K562 (cell line): ENCODE results near the gene HS3ST3B1. TPM values are rescaled to one million over a fixed set of nuclear protein-coding genes. Genes with fewer than 3 reads are reported as not detected.

Source experiments
- ATAC-seq: fragments of 200-7000 bp; cut with Tn5 transposase; 3 replicates; pipeline ENCODE4 v1.9.1; 2020; ENCODE audit warnings: moderate library complexity
- BruUV-seq: library from RNA; stranded (reverse); fragments of 400-500 nt; replicated peaks from 2 replicates; lab custom pipeline; 2021; lab: Mats Ljungman, UMichigan
- CTCF ChIA-PET: fragments of 300-600 bp; formaldehyde crosslinking; extraction: SDS; loops from one replicate; lab custom pipeline; 2021; ENCODE audit warnings: low intra/inter-chr PET ratio; lab: Yijun Ruan, JAX
- POLR2A ChIA-PET: fragments of 300-600, 350-650 bp; sonication (Branson Sonifier 250); formaldehyde crosslinking; extraction: SDS; loops from one replicate; lab custom pipeline; 2021; ENCODE audit warnings: antibody characterized with exemption, inconsistent platforms; lab: Yijun Ruan, JAX
- DNase-seq, 4 experiments: peaks; one replicate each; pipeline versions ENCODE4 v3.0.0 to v3.0.0-alpha.2; 2011 to 2018; ENCODE audit warnings: low spot score in 3 of 4, mixed read lengths in 3 of 4; ENCODE audit errors: extremely low read depth in 1 of 4
- FAIRE-seq: peaks from 2 replicates; lab custom pipeline; 2011; peaks lifted over from hg19 to GRCh38; lab: Jason Lieb, UNC
- H2AFZ ChIP-seq: 2 replicates; pipeline ENCODE4 v1.6.0; 2011; ENCODE audit warnings: low read depth, low read length, control low read depth, inconsistent platforms
- H3K27ac ChIP-seq: fragments of 200-600 bp; 3 replicates; pipeline ENCODE4 v1.8.0; 2011; ENCODE audit warnings: low read depth, mild to moderate bottlenecking, control low read depth, inconsistent platforms, low read length, moderate library complexity, mixed read lengths; ENCODE audit errors: extremely low read depth
- H3K27me3 ChIP-seq, 2 experiments: fragments of 300-600 bp in 1 of 2; 2 replicates in 1 of 2; 3 replicates in 1 of 2; pipeline versions ENCODE4 v1.6.0 to v1.8.0; 2011; ENCODE audit warnings: inconsistent platforms in 2 of 2, low read length in 2 of 2, mild to moderate bottlenecking in 1 of 2, mixed read lengths in 1 of 2, moderate library complexity in 1 of 2; ENCODE audit not compliant: control insufficient read depth in 2 of 2, insufficient read depth in 2 of 2
- H3K36me3 ChIP-seq: fragments of 300-600 bp; 3 replicates; pipeline ENCODE4 v1.8.0; 2011; ENCODE audit warnings: mild to moderate bottlenecking, low read length, inconsistent platforms; ENCODE audit not compliant: control insufficient read depth, insufficient read depth
- H3K4me1 ChIP-seq, 2 experiments: fragments of 200-600 bp in 1 of 2; replicated peaks in 1 of 2; 2 replicates in 1 of 2; 3 replicates in 1 of 2; pipeline versions ENCODE4 v1.5.1 to v1.8.0; 2011; ENCODE audit warnings: inconsistent platforms in 2 of 2, low read length in 2 of 2, mild to moderate bottlenecking in 1 of 2, mixed read lengths in 1 of 2, moderate library complexity in 1 of 2; ENCODE audit not compliant: control insufficient read depth in 2 of 2, insufficient read depth in 2 of 2
- H3K4me2 ChIP-seq: 2 replicates; pipeline ENCODE4 v1.6.1; 2011; ENCODE audit warnings: low read length, control low read depth, inconsistent platforms, mixed read lengths; ENCODE audit not compliant: insufficient read depth
- H3K4me3 ChIP-seq: fragments of 200-600 bp; sonication (generic), shearing (Covaris generic); 2 replicates; pipeline ENCODE4 v1.5.1; 2016; ENCODE audit warnings: control low read depth, inconsistent platforms
- H3K79me2 ChIP-seq: fragments of 200-600 bp; 3 replicates; pipeline ENCODE4 v1.8.0; 2011; ENCODE audit warnings: low read length, inconsistent platforms; ENCODE audit not compliant: control insufficient read depth, insufficient read depth
- H3K9ac ChIP-seq, 2 experiments: 2 replicates each; pipeline versions ENCODE4 v1.6.0 to v1.6.1; 2011; ENCODE audit warnings: low read depth in 2 of 2, low read length in 2 of 2, control low read depth in 1 of 2, inconsistent platforms in 1 of 2, mild to moderate bottlenecking in 1 of 2, mixed read lengths in 1 of 2; ENCODE audit not compliant: insufficient read depth in 1 of 2
- H3K9me1 ChIP-seq: one replicate; pipeline ENCODE4 v1.6.0; 2011; ENCODE audit warnings: inconsistent platforms, mild to moderate bottlenecking, low read length, moderate library complexity; ENCODE audit not compliant: control insufficient read depth, insufficient read depth
- H3K9me3 ChIP-seq: replicated peaks from 2 replicates; pipeline ENCODE4 v1.5.1; 2011; ENCODE audit warnings: low read depth, low read length, inconsistent platforms; ENCODE audit not compliant: control insufficient read depth, insufficient read depth
- H4K20me1 ChIP-seq: replicated peaks from 2 replicates; pipeline ENCODE4 v1.6.1; 2011; ENCODE audit warnings: low read length, inconsistent platforms, mixed read lengths; ENCODE audit not compliant: control insufficient read depth, insufficient read depth
- SIN3A ChIP-seq, 2 experiments: fragments of 150-350 bp in 1 of 2; IDR thresholded peaks; 2 replicates each; pipeline ENCODE4 v1.6.1; 2011 to 2016; ENCODE audit warnings: borderline replicate concordance in 2 of 2, low read depth in 2 of 2, low read length in 2 of 2, mild to moderate bottlenecking in 2 of 2, moderate library complexity in 2 of 2; ENCODE audit not compliant: control insufficient read depth in 1 of 2
- ZNF561 ChIP-seq: fragments of 450-650 bp; formaldehyde crosslinking; conservative IDR thresholded peaks from 2 replicates; pipeline ENCODE4 v1.4.0; 2020; ENCODE audit warnings: mild to moderate bottlenecking, moderate library complexity
- WGBS: fragments of 100-300 bp; shearing (Covaris generic); methylation state at CpG from one replicate; pipeline ENCODE4 v1.1.6; 2016; ENCODE audit warnings: low coverage, mixed read lengths; ENCODE audit not compliant: insufficient coverage; ENCODE audit errors: missing lambda C conversion rate; 5-methylcytosine and 5-hydroxymethylcytosine counted together
- in situ Hi-C: fragments of 300-500 bp; cut with MboI; formaldehyde crosslinking; loops from 4 replicates; pipeline ENCODE4 v1.15.0; 2018; ENCODE audit warnings: inconsistent platforms, mixed read lengths
- intact Hi-C: fragments of 100-400 bp; cut with micrococcal nuclease; formaldehyde crosslinking; loops from 2 replicates; pipeline ENCODE4 v1.14.2; 2022
- polyA plus RNA-seq, 8 experiments: library from polyadenylated mRNA; depleted of rRNA in 4 of 8; stranded (reverse) in 5 of 8; unstranded in 3 of 8; fragments of >200 nt; fragmentation: Nextera tagmentation in 2 of 8; fragmentation: Illumina TruSeq in 1 of 8; extraction: Ambion mirVana in 2 of 8; extraction: Trizol in 1 of 8; gene quantifications; 2 replicates each; pipeline versions ENCODE4 v1.2.1 to v1.2.3, GENCODE V29; 2011 to 2014; ENCODE audit warnings: inconsistent platforms in 1 of 8, missing spikeins in 1 of 8
- total RNA-seq, 7 experiments: library from RNA; depleted of rRNA in 6 of 7; stranded (reverse); fragments of >200 nt in 6 of 7; fragmentation: Illumina TruSeq in 2 of 7; extraction: Trizol in 2 of 7; gene quantifications; 2 replicates each; pipeline versions ENCODE4 v1.2.1 to v1.2.3, GENCODE V29; 2011 to 2021; ENCODE audit warnings: low replicate concordance in 1 of 7
- TF ChIP-seq, protein P1 (sequence below): fragments of 250-450 bp; sonication (Bioruptor Pico); IDR thresholded peaks from 2 replicates; pipeline ENCODE4 v1.4.0; 2020; ENCODE audit warnings: mild to moderate bottlenecking, moderate library complexity

HS3ST3B1 gene
- total and polyA plus RNA-seq, 9 of the 15 experiments (the other 6 are each of a cell fraction or from before 2014, with no cell fraction given) = 1.9 to 12.9 (median 3.7) TPM

DNA sequence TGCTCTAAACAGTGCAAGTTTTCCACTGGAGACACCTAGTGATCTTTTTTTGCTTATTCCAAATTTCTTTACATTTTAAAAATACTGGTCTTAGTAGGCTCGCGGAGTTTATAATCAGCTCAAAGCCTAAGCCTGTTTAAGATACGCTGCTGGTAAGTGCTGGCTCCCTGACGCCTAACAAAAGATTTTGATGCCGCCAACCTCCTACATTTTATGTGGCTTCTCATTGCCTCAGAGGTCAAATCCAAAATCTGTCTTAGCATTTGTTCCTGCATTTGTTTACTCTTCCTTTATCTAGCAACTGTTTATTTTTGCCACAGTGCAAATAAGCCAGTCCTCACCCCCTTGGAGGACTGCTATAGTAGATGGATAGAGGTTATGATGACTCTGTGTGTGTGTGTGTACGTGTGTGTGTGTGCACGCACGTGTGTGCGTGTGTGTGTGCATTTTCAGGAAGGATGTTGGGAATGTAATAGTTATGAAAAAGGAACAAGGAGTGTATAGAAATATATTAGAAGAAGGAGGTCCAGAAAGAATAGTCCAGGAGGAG lies 24.8 kb downstream of the HS3ST3B1 start:
- ChIA-PET POLR2A (no interaction called here), CTCF (no interaction called here)
- Histone ChIP-seq H3K9me3 (no peaks in the 10 kb centered on the region), H3K4me2 (no peak overlapping the region), H3K4me3 (no peak overlapping the region), H3K36me3 (no peaks in the 10 kb centered on the region), H3K27me3 (no peaks in the 10 kb centered on the region), H3K27ac (no peak overlapping the region), H3K4me1 (peaks cover 5 to 26% of the 10 kb centered on the region in 2 experiments; a peak in 4 of 5 replicates), H4K20me1 (no peaks in the 10 kb centered on the region), H3K79me2 (peaks cover 22% of the 10 kb centered on the region), H2AFZ (no peak overlapping the region), H3K9me1 (no peaks in the 10 kb centered on the region), H3K9ac (no peak overlapping the region)
- FAIRE-seq (no peak), DNase-seq (no peak), ATAC-seq (no peak)
- intact Hi-C loops (no loop called here), in situ Hi-C loops (no loop called here)
- TF ChIP-seq, protein P1, sequence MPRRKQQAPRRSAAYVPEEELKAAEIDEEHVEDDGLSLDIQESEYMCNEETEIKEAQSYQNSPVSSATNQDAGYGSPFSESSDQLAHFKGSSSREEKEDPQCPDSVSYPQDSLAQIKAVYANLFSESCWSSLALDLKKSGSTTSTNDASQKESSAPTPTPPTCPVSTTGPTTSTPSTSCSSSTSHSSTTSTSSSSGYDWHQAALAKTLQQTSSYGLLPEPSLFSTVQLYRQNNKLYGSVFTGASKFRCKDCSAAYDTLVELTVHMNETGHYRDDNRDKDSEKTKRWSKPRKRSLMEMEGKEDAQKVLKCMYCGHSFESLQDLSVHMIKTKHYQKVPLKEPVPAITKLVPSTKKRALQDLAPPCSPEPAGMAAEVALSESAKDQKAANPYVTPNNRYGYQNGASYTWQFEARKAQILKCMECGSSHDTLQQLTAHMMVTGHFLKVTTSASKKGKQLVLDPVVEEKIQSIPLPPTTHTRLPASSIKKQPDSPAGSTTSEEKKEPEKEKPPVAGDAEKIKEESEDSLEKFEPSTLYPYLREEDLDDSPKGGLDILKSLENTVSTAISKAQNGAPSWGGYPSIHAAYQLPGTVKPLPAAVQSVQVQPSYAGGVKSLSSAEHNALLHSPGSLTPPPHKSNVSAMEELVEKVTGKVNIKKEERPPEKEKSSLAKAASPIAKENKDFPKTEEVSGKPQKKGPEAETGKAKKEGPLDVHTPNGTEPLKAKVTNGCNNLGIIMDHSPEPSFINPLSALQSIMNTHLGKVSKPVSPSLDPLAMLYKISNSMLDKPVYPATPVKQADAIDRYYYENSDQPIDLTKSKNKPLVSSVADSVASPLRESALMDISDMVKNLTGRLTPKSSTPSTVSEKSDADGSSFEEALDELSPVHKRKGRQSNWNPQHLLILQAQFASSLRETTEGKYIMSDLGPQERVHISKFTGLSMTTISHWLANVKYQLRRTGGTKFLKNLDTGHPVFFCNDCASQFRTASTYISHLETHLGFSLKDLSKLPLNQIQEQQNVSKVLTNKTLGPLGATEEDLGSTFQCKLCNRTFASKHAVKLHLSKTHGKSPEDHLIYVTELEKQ = no peak
- no peak for TF ChIP-seq SIN3A (IDR thresholded peaks at IDR 0.05; ENCODE audit: borderline replicate concordance in 2 of 2, control insufficient read depth in 1 of 2, low read depth in 2 of 2, low read length in 2 of 2)
- TF ChIP-seq ZNF561 (CRISPR knock-in tag) = no peak
- 85% methylated on average over 9 of the region's 9 CpGs for WGBS
- no TSS peak for BruUV-seq
